ENCODE results near the gene SYNDIG1. TPM values are rescaled to one million over a fixed set of nuclear protein-coding genes. Genes with fewer than 3 reads are reported as not detected.

Gene SYNDIG1
- total and polyA plus RNA-seq, 2 donors (not counting 1 experiment from before 2014, with no cell fraction given), result not detected

GRCh38 chr20:24587384-24588046 is 118.1 kb downstream of the SYNDIG1 start:
- Histone ChIP-seq H3K9me3 (ENCODE audit: control extremely low read depth in 1 of 3, control insufficient read depth in 2 of 3, insufficient read depth in 1 of 3, low read length in 2 of 3) (no peaks in the 10 kb centered on the region), H4K20me1 (ENCODE audit: control insufficient read depth, insufficient read depth, low read length, poor library complexity, severe bottlenecking) (no peaks in the 10 kb centered on the region), H3K4me2 (replicated peaks; ENCODE audit: low read depth, low read length, poor library complexity, severe bottlenecking) (no peak overlapping the region), H2AFZ (ENCODE audit: insufficient read depth, low read depth, low read length, poor library complexity, severe bottlenecking) (no peak overlapping the region), H3K27ac (ENCODE audit: low read length in 2 of 2) (no peak overlapping the region), H3K36me3 (replicated peaks in 1 of 2; ENCODE audit: control extremely low read depth in 1 of 2, control insufficient read depth in 1 of 2, extremely low read depth in 1 of 2, insufficient read depth in 2 of 2, low read length in 1 of 2) (no peaks in the 10 kb centered on the region), H3K27me3 (replicated peaks in 1 of 4; ENCODE audit: control extremely low read depth in 1 of 4, control insufficient read depth in 3 of 4, insufficient read depth in 4 of 4, low read length in 3 of 4) (no peaks in the 10 kb centered on the region), H3K4me3 (ENCODE audit: control extremely low read depth in 1 of 5, extremely low read depth in 1 of 5, insufficient read depth in 1 of 5, low read depth in 2 of 5, low read length in 4 of 5) (no peak overlapping the region), H3K79me2 (ENCODE audit: control insufficient read depth, insufficient read depth, low read length) (no peaks in the 10 kb centered on the region), H3K9ac (ENCODE audit: low read length) (no peak overlapping the region), H3K4me1 (ENCODE audit: control insufficient read depth in 2 of 2, insufficient read depth in 2 of 2, low read length in 2 of 2) (no peaks in the 10 kb centered on the region)
- Mint-ChIP-seq H3K27ac (no peak overlapping the region), H3K4me3 (no peak overlapping the region), H3K27me3 (no peaks in the 10 kb centered on the region), H3K4me1 (peaks cover 2% of the 10 kb centered on the region), H3K9me3 (ENCODE audit: insufficient read depth) (no peaks in the 10 kb centered on the region)
- intact Hi-C loops (cut with micrococcal nuclease), result no loop called here
- 94% methylated on average over 11 of the region's 12 CpGs for WGBS (ENCODE audit: insufficient coverage)
- TF ChIP-seq EZH2 (IDR thresholded peaks at IDR 0.05; ENCODE audit: borderline replicate concordance, insufficient read depth, low read depth, low read length, poor library complexity, severe bottlenecking) (no peak), CTCF (IDR thresholded peaks at IDR 0.05) (no peak)
- ATAC-seq (ENCODE audit: low read depth) (no peak), DNase-seq (no peak)
- ChIA-PET POLR2A (no interaction called here), CTCF (no interaction called here)

- ATAC-seq (ENCODE audit: low read depth), result no peak
- Histone ChIP-seq H3K4me3 (ENCODE audit: control extremely low read depth in 1 of 5, extremely low read depth in 1 of 5, insufficient read depth in 1 of 5, low read depth in 2 of 5, low read length in 4 of 5) (no peak overlapping the region), H3K9ac (ENCODE audit: low read length) (no peak overlapping the region), H3K4me1 (ENCODE audit: control insufficient read depth in 2 of 2, insufficient read depth in 2 of 2, low read length in 2 of 2) (no peaks in the 10 kb centered on the region), H4K20me1 (ENCODE audit: control insufficient read depth, insufficient read depth, low read length, poor library complexity, severe bottlenecking) (no peaks in the 10 kb centered on the region), H2AFZ (ENCODE audit: insufficient read depth, low read depth, low read length, poor library complexity, severe bottlenecking) (no peak overlapping the region), H3K27ac (ENCODE audit: low read length in 2 of 2) (no peak overlapping the region), H3K9me3 (ENCODE audit: control extremely low read depth in 1 of 3, control insufficient read depth in 2 of 3, insufficient read depth in 1 of 3, low read length in 2 of 3) (no peaks in the 10 kb centered on the region), H3K79me2 (ENCODE audit: control insufficient read depth, insufficient read depth, low read length) (no peaks in the 10 kb centered on the region), H3K4me2 (replicated peaks; ENCODE audit: low read depth, low read length, poor library complexity, severe bottlenecking) (no peak overlapping the region), H3K27me3 (replicated peaks in 1 of 4; ENCODE audit: control extremely low read depth in 1 of 4, control insufficient read depth in 3 of 4, insufficient read depth in 4 of 4, low read length in 3 of 4) (no peaks in the 10 kb centered on the region), H3K36me3 (replicated peaks in 1 of 2; ENCODE audit: control extremely low read depth in 1 of 2, control insufficient read depth in 1 of 2, extremely low read depth in 1 of 2, insufficient read depth in 2 of 2, low read length in 1 of 2) (no peaks in the 10 kb centered on the region)
- Mint-ChIP-seq H3K27me3 (no peaks in the 10 kb centered on the region), H3K9me3 (ENCODE audit: insufficient read depth) (no peaks in the 10 kb centered on the region), H3K4me3 (no peak overlapping the region), H3K27ac (no peak overlapping the region), H3K4me1 (peaks cover 2% of the 10 kb centered on the region)
- CTCF ChIA-PET, result no interaction called here
- DNase-seq, result no peak
- POLR2A ChIA-PET, result no interaction called here
- intact Hi-C loops (cut with micrococcal nuclease), result no loop called here
- 97% methylated on average over 4 of the region's 6 CpGs for WGBS (ENCODE audit: insufficient coverage)
- TF ChIP-seq CTCF (IDR thresholded peaks at IDR 0.05), result no peak
These were observed 118.7 kb downstream of the SYNDIG1 start for GRCh38 chr20:24588047-24588635.
